K562 (cell line): ENCODE results near the gene RBMS3. TPM values are rescaled to one million over a fixed set of nuclear protein-coding genes. Genes with fewer than 3 reads are reported as not detected.
A peak's percentile ranks its signal among the peaks of the same experiment; 100 is the strongest.

ENCODE experiments used
- ATAC-seq: fragments of 200-7000 bp; cut with Tn5 transposase; 3 replicates; pipeline ENCODE4 v1.9.1; 2020; ENCODE audit warnings: moderate library complexity
- BruUV-seq: library from RNA; stranded (reverse); fragments of 400-500 nt; replicated peaks from 2 replicates; lab custom pipeline; 2021; lab: Mats Ljungman, UMichigan
- CTCF ChIA-PET: fragments of 300-600 bp; formaldehyde crosslinking; extraction: SDS; loops from one replicate; lab custom pipeline; 2021; ENCODE audit warnings: low intra/inter-chr PET ratio; lab: Yijun Ruan, JAX
- POLR2A ChIA-PET: fragments of 300-600, 350-650 bp; sonication (Branson Sonifier 250); formaldehyde crosslinking; extraction: SDS; loops from one replicate; lab custom pipeline; 2021; ENCODE audit warnings: antibody characterized with exemption, inconsistent platforms; lab: Yijun Ruan, JAX
- DNase-seq, 4 experiments: peaks; one replicate each; pipeline versions ENCODE4 v3.0.0 to v3.0.0-alpha.2; 2011 to 2018; ENCODE audit warnings: low spot score in 3 of 4, mixed read lengths in 3 of 4; ENCODE audit errors: extremely low read depth in 1 of 4
- FAIRE-seq: peaks from 2 replicates; lab custom pipeline; 2011; peaks lifted over from hg19 to GRCh38; lab: Jason Lieb, UNC
- H2AFZ ChIP-seq: 2 replicates; pipeline ENCODE4 v1.6.0; 2011; ENCODE audit warnings: low read depth, low read length, control low read depth, inconsistent platforms
- H3K27ac ChIP-seq: fragments of 200-600 bp; 3 replicates; pipeline ENCODE4 v1.8.0; 2011; ENCODE audit warnings: low read depth, mild to moderate bottlenecking, control low read depth, inconsistent platforms, low read length, moderate library complexity, mixed read lengths; ENCODE audit errors: extremely low read depth
- H3K27me3 ChIP-seq, 2 experiments: fragments of 300-600 bp in 1 of 2; 2 replicates in 1 of 2; 3 replicates in 1 of 2; pipeline versions ENCODE4 v1.6.0 to v1.8.0; 2011; ENCODE audit warnings: inconsistent platforms in 2 of 2, low read length in 2 of 2, mild to moderate bottlenecking in 1 of 2, mixed read lengths in 1 of 2, moderate library complexity in 1 of 2; ENCODE audit not compliant: control insufficient read depth in 2 of 2, insufficient read depth in 2 of 2
- H3K36me3 ChIP-seq: fragments of 300-600 bp; 3 replicates; pipeline ENCODE4 v1.8.0; 2011; ENCODE audit warnings: mild to moderate bottlenecking, low read length, inconsistent platforms; ENCODE audit not compliant: control insufficient read depth, insufficient read depth
- H3K4me1 ChIP-seq, 2 experiments: fragments of 200-600 bp in 1 of 2; replicated peaks in 1 of 2; 2 replicates in 1 of 2; 3 replicates in 1 of 2; pipeline versions ENCODE4 v1.5.1 to v1.8.0; 2011; ENCODE audit warnings: inconsistent platforms in 2 of 2, low read length in 2 of 2, mild to moderate bottlenecking in 1 of 2, mixed read lengths in 1 of 2, moderate library complexity in 1 of 2; ENCODE audit not compliant: control insufficient read depth in 2 of 2, insufficient read depth in 2 of 2
- H3K4me2 ChIP-seq: 2 replicates; pipeline ENCODE4 v1.6.1; 2011; ENCODE audit warnings: low read length, control low read depth, inconsistent platforms, mixed read lengths; ENCODE audit not compliant: insufficient read depth
- H3K4me3 ChIP-seq: fragments of 200-600 bp; sonication (generic), shearing (Covaris generic); 2 replicates; pipeline ENCODE4 v1.5.1; 2016; ENCODE audit warnings: control low read depth, inconsistent platforms
- H3K79me2 ChIP-seq: fragments of 200-600 bp; 3 replicates; pipeline ENCODE4 v1.8.0; 2011; ENCODE audit warnings: low read length, inconsistent platforms; ENCODE audit not compliant: control insufficient read depth, insufficient read depth
- H3K9ac ChIP-seq, 2 experiments: 2 replicates each; pipeline versions ENCODE4 v1.6.0 to v1.6.1; 2011; ENCODE audit warnings: low read depth in 2 of 2, low read length in 2 of 2, control low read depth in 1 of 2, inconsistent platforms in 1 of 2, mild to moderate bottlenecking in 1 of 2, mixed read lengths in 1 of 2; ENCODE audit not compliant: insufficient read depth in 1 of 2
- H3K9me1 ChIP-seq: one replicate; pipeline ENCODE4 v1.6.0; 2011; ENCODE audit warnings: inconsistent platforms, mild to moderate bottlenecking, low read length, moderate library complexity; ENCODE audit not compliant: control insufficient read depth, insufficient read depth
- H3K9me3 ChIP-seq: replicated peaks from 2 replicates; pipeline ENCODE4 v1.5.1; 2011; ENCODE audit warnings: low read depth, low read length, inconsistent platforms; ENCODE audit not compliant: control insufficient read depth, insufficient read depth
- H4K20me1 ChIP-seq: replicated peaks from 2 replicates; pipeline ENCODE4 v1.6.1; 2011; ENCODE audit warnings: low read length, inconsistent platforms, mixed read lengths; ENCODE audit not compliant: control insufficient read depth, insufficient read depth
- FOXP1 ChIP-seq: sonication (generic); formaldehyde crosslinking; IDR thresholded peaks from 2 replicates; pipeline ENCODE4 v1.8.0; 2022; ENCODE audit warnings: mild to moderate bottlenecking, missing genetic modification reagents
- NCOA2 ChIP-seq, 2 experiments: fragments of 450-650 bp; IDR thresholded peaks; 2 replicates each; pipeline ENCODE4 v1.6.1; 2018; ENCODE audit warnings: mild to moderate bottlenecking in 2 of 2, moderate library complexity in 1 of 2; ENCODE audit not compliant: partially characterized antibody in 2 of 2
- NKRF ChIP-seq: fragments of 450-650 bp; IDR thresholded peaks from 2 replicates; pipeline ENCODE4 v1.6.1; 2016; ENCODE audit warnings: borderline replicate concordance
- SAP30 ChIP-seq: fragments of 200-600 bp; sonication (generic); IDR thresholded peaks from 2 replicates; pipeline ENCODE4 v1.6.1; 2012; ENCODE audit warnings: borderline replicate concordance, low read depth, mild to moderate bottlenecking, moderate library complexity, low read length, control low read depth, inconsistent platforms; ENCODE audit not compliant: insufficient read depth, poor library complexity, severe bottlenecking
- ZBTB40 ChIP-seq, 2 experiments: fragments of 450-650 bp in 1 of 2; sonication (generic) in 1 of 2; formaldehyde crosslinking in 1 of 2; IDR thresholded peaks; 2 replicates each; pipeline versions ENCODE4 v1.7.1 to v1.9.0; 2016 to 2022; ENCODE audit warnings: inconsistent platforms in 1 of 2, mild to moderate bottlenecking in 1 of 2, missing genetic modification reagents in 1 of 2
- ZKSCAN1 ChIP-seq: fragments of 150-350 bp; IDR thresholded peaks from 2 replicates; pipeline ENCODE4 v1.6.1; 2016; ENCODE audit warnings: low read depth, low read length
- ZNF280A ChIP-seq: fragments of 450-650 bp; IDR thresholded peaks from 2 replicates; pipeline ENCODE4 v1.6.1; 2018; ENCODE audit warnings: mild to moderate bottlenecking, low read depth; ENCODE audit not compliant: partially characterized antibody
- WGBS: fragments of 100-300 bp; shearing (Covaris generic); methylation state at CpG from one replicate; pipeline ENCODE4 v1.1.6; 2016; ENCODE audit warnings: low coverage, mixed read lengths; ENCODE audit not compliant: insufficient coverage; ENCODE audit errors: missing lambda C conversion rate; 5-methylcytosine and 5-hydroxymethylcytosine counted together
- in situ Hi-C: fragments of 300-500 bp; cut with MboI; formaldehyde crosslinking; loops from 4 replicates; pipeline ENCODE4 v1.15.0; 2018; ENCODE audit warnings: inconsistent platforms, mixed read lengths
- intact Hi-C: fragments of 100-400 bp; cut with micrococcal nuclease; formaldehyde crosslinking; loops from 2 replicates; pipeline ENCODE4 v1.14.2; 2022
- polyA plus RNA-seq, 8 experiments: library from polyadenylated mRNA; depleted of rRNA in 4 of 8; stranded (reverse) in 5 of 8; unstranded in 3 of 8; fragments of >200 nt; fragmentation: Nextera tagmentation in 2 of 8; fragmentation: Illumina TruSeq in 1 of 8; extraction: Ambion mirVana in 2 of 8; extraction: Trizol in 1 of 8; gene quantifications; 2 replicates each; pipeline versions ENCODE4 v1.2.1 to v1.2.3, GENCODE V29; 2011 to 2014; ENCODE audit warnings: inconsistent platforms in 1 of 8, missing spikeins in 1 of 8
- total RNA-seq, 7 experiments: library from RNA; depleted of rRNA in 6 of 7; stranded (reverse); fragments of >200 nt in 6 of 7; fragmentation: Illumina TruSeq in 2 of 7; extraction: Trizol in 2 of 7; gene quantifications; 2 replicates each; pipeline versions ENCODE4 v1.2.1 to v1.2.3, GENCODE V29; 2011 to 2021; ENCODE audit warnings: low replicate concordance in 1 of 7

The RBMS3 gene
- total and polyA plus RNA-seq, 9 of the 15 experiments (the other 6 are each of a cell fraction or from before 2014, with no cell fraction given): 0.20 TPM; not detected in 8

DNA sequence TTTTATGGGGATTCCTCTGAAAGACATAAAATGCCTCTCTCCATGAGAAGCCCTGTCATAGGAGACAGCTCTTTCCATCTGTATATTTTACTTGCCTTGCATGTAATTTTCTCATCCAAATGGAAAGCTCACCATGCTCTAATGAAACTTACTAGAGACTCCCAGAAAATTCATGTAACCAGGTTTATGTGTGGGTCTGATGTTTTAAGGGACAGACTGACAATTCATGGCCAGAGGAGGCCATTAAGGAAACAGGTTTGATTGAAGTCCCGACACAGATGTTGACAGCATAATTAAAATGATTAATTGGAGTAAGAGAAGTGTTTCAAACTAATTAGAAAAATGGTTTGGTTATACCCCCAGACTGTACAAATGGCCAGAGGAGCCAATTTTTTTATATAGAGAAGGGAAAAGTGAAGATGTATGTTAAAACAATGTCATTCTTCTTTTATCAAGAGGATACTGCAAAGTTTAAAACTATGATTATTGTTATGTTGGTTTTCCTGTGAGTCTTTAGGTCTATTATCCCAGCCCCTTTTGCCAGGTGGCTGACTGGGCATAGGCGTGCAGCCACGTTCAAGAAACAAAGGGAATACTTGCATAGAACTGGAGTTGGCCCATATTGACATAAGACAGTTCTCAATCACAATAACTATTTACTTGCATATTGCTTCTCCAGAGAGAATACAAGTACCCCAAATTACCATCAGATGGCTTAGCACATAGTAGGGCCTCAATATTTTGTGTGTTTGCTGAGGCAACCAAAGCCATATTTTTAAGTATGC lies 64.8 kb downstream of the RBMS3 start:
- in situ Hi-C loops: no loop called here
- no peaks in the 10 kb centered on the region for H3K79me2 ChIP-seq

More for the DNA sequence above, 64.8 kb downstream of the RBMS3 start:
- POLR2A ChIA-PET: no interaction called here
- CTCF ChIA-PET: no interaction called here
- no peaks in the 10 kb centered on the region for H3K36me3 ChIP-seq
- DNase-seq (no peak), ATAC-seq (no peak), FAIRE-seq (no peak)
- H3K9me1 ChIP-seq: no peaks in the 10 kb centered on the region
- intact Hi-C loops: no loop called here
- TF ChIP-seq ZBTB40 (IDR thresholded peaks at IDR 0.05) (no peak), ZBTB40 (CRISPR knock-in tag; IDR thresholded peaks at IDR 0.05) (no peak), NCOA2 (IDR thresholded peaks at IDR 0.05; ENCODE audit: partially characterized antibody in 2 of 2) (no peak), SAP30 (no peak), ZNF280A (no peak), NKRF (no peak), ZKSCAN1 (peak; percentile 50; the same call in 1 of the 2 replicates), FOXP1 (CRISPR knock-in tag) (no peak)
- no peak overlapping the region for H2AFZ ChIP-seq
- H3K27ac ChIP-seq: no peak overlapping the region
- no peak overlapping the region for H3K9ac ChIP-seq
- no peaks in the 10 kb centered on the region for H3K9me3 ChIP-seq
- no peaks in the 10 kb centered on the region for H4K20me1 ChIP-seq
- H3K27me3 ChIP-seq: no peaks in the 10 kb centered on the region
- no peak overlapping the region for H3K4me3 ChIP-seq
- no TSS peak for BruUV-seq
- no peaks in the 10 kb centered on the region for H3K4me1 ChIP-seq
- WGBS: 0% methylated on average over 3 of the region's 3 CpGs
- H3K4me2 ChIP-seq: no peak overlapping the region
